H9 (cell line): ENCODE measurements around the gene NARS2. TPM values are rescaled to one million over a fixed set of nuclear protein-coding genes. Genes with fewer than 3 reads are reported as not detected.

Experiments
- DNase-seq: peaks from one replicate; pipeline ENCODE4 v3.0.0-alpha.2; 2017
- H2AFZ ChIP-seq: one replicate; pipeline ENCODE4 v1.6.1; 2013; ENCODE audit warnings: mild to moderate bottlenecking, low read length, control low read depth, moderate library complexity
- H2AK5ac ChIP-seq: 2 replicates; pipeline ENCODE4 v1.6.1; 2013; ENCODE audit warnings: low read length, control low read depth, mixed read lengths; ENCODE audit not compliant: insufficient read length
- H2BK120ac ChIP-seq: one replicate; pipeline ENCODE4 v1.6.1; 2013; ENCODE audit warnings: low read depth, mild to moderate bottlenecking, low read length, control low read depth, inconsistent platforms; ENCODE audit not compliant: poor library complexity, severe bottlenecking
- H2BK12ac ChIP-seq: 2 replicates; pipeline ENCODE4 v1.6.1; 2013; ENCODE audit warnings: low read length, control low read depth, mixed read lengths, low read depth; ENCODE audit not compliant: insufficient read length
- H2BK15ac ChIP-seq: 2 replicates; pipeline ENCODE4 v1.6.1; 2013; ENCODE audit warnings: low read depth, low read length, control low read depth
- H2BK20ac ChIP-seq: one replicate; pipeline ENCODE4 v1.6.1; 2013; ENCODE audit warnings: low read depth, mild to moderate bottlenecking, low read length, control low read depth, inconsistent platforms; ENCODE audit not compliant: poor library complexity, severe bottlenecking
- H2BK5ac ChIP-seq: 2 replicates; pipeline ENCODE4 v1.6.1; 2013; ENCODE audit warnings: low read length, control low read depth, mixed read lengths; ENCODE audit not compliant: insufficient read length
- H3K14ac ChIP-seq: 2 replicates; pipeline ENCODE4 v1.6.1; 2013; ENCODE audit warnings: low read length, control low read depth; ENCODE audit not compliant: insufficient read depth
- H3K18ac ChIP-seq: 2 replicates; pipeline ENCODE4 v1.6.1; 2013; ENCODE audit warnings: low read depth, mild to moderate bottlenecking, mixed read lengths, low read length, control low read depth; ENCODE audit not compliant: insufficient read length
- H3K23ac ChIP-seq: 2 replicates; pipeline ENCODE4 v1.6.1; 2013; ENCODE audit warnings: low read length, control low read depth, mixed read lengths, low read depth; ENCODE audit not compliant: insufficient read length
- H3K23me2 ChIP-seq: 2 replicates; pipeline ENCODE4 v1.6.1; 2013; ENCODE audit warnings: low read depth, mild to moderate bottlenecking, mixed read lengths, low read length, control low read depth; ENCODE audit not compliant: insufficient read length, poor library complexity, severe bottlenecking
- H3K27ac ChIP-seq: 2 replicates; pipeline ENCODE4 v1.5.1; 2013; ENCODE audit warnings: low read length, control low read depth, mixed read lengths, low read depth; ENCODE audit not compliant: insufficient read length
- H3K27me3 ChIP-seq: 2 replicates; pipeline ENCODE4 v1.6.1; 2013; ENCODE audit warnings: low read length, control low read depth, inconsistent platforms; ENCODE audit not compliant: insufficient read depth
- H3K4ac ChIP-seq: 2 replicates; pipeline ENCODE4 v1.6.1; 2013; ENCODE audit warnings: low read depth, mild to moderate bottlenecking, control low read depth, inconsistent platforms, low read length, moderate library complexity
- H3K4me1 ChIP-seq: 2 replicates; pipeline ENCODE4 v1.6.1; 2013; ENCODE audit warnings: low read length, control low read depth, inconsistent platforms; ENCODE audit not compliant: insufficient read depth
- H3K4me2 ChIP-seq: 2 replicates; pipeline ENCODE4 v1.6.1; 2013; ENCODE audit warnings: low read length, control low read depth, mixed read lengths; ENCODE audit not compliant: insufficient read length, insufficient read depth
- H3K56ac ChIP-seq: 2 replicates; pipeline ENCODE4 v1.6.1; 2013; ENCODE audit warnings: low read depth, mild to moderate bottlenecking, mixed read lengths, low read length, control low read depth; ENCODE audit not compliant: insufficient read length
- H3K79me1 ChIP-seq: 2 replicates; pipeline ENCODE4 v1.6.1; 2013; ENCODE audit warnings: low read depth, mild to moderate bottlenecking, moderate library complexity, low read length, control low read depth, inconsistent platforms; ENCODE audit not compliant: insufficient read depth, poor library complexity, severe bottlenecking
- H3K79me2 ChIP-seq: 2 replicates; pipeline ENCODE4 v1.6.1; 2013; ENCODE audit warnings: low read length, control low read depth, inconsistent platforms; ENCODE audit not compliant: insufficient read depth
- H3K9ac ChIP-seq: 2 replicates; pipeline ENCODE4 v1.6.1; 2013; ENCODE audit warnings: low read length, control low read depth, mixed read lengths; ENCODE audit not compliant: insufficient read length; ENCODE audit errors: extremely low read depth
- H3K9me3 ChIP-seq: one replicate; pipeline ENCODE4 v1.6.1; 2013; ENCODE audit warnings: low read depth, low read length, inconsistent platforms; ENCODE audit not compliant: control insufficient read depth
- H3T11ph ChIP-seq: one replicate; pipeline ENCODE4 v1.6.1; 2013; ENCODE audit warnings: mild to moderate bottlenecking, low read length, control low read depth, inconsistent platforms
- H4K20me1 ChIP-seq: one replicate; pipeline ENCODE4 v1.6.1; 2013; ENCODE audit not compliant: control insufficient read depth, insufficient read length, insufficient read depth
- H4K5ac ChIP-seq: 2 replicates; pipeline ENCODE4 v1.6.1; 2013; ENCODE audit warnings: low read depth, mild to moderate bottlenecking, mixed read lengths, low read length, control low read depth; ENCODE audit not compliant: insufficient read length
- H4K8ac ChIP-seq: replicated peaks from 2 replicates; pipeline ENCODE4 v1.6.1; 2013; ENCODE audit warnings: low read length, control low read depth, mixed read lengths, low read depth; ENCODE audit not compliant: insufficient read length
- H4K91ac ChIP-seq: 2 replicates; pipeline ENCODE4 v1.6.1; 2013; ENCODE audit warnings: low read depth, mild to moderate bottlenecking, moderate library complexity, mixed read lengths, low read length, control low read depth; ENCODE audit not compliant: insufficient read length
- H3K27ac Mint-ChIP-seq, 3 experiments: 2 replicates in 2 of 3; 3 replicates in 1 of 3; pipeline ENCODE4 v1.8.0; 2020 to 2021; ENCODE audit warnings: mixed read lengths in 3 of 3, mild to moderate bottlenecking in 1 of 3, moderate library complexity in 1 of 3
- H3K27me3 Mint-ChIP-seq: 2 replicates; pipeline ENCODE4 v1.8.0; 2021; ENCODE audit warnings: low read depth, mild to moderate bottlenecking, moderate library complexity, mixed read lengths
- H3K36me3 Mint-ChIP-seq, 3 experiments: 2 replicates in 2 of 3; 3 replicates in 1 of 3; pipeline ENCODE4 v1.8.0; 2020 to 2021; ENCODE audit warnings: low read depth in 3 of 3, mixed read lengths in 3 of 3; ENCODE audit not compliant: insufficient read depth in 1 of 3
- H3K4me1 Mint-ChIP-seq, 2 experiments: 2 replicates each; pipeline ENCODE4 v1.8.0; 2020; ENCODE audit warnings: mixed read lengths in 2 of 2
- H3K4me3 Mint-ChIP-seq, 2 experiments: 2 replicates in 1 of 2; 3 replicates in 1 of 2; pipeline ENCODE4 v1.8.0; 2020 to 2021; ENCODE audit warnings: mild to moderate bottlenecking in 2 of 2, mixed read lengths in 2 of 2, moderate library complexity in 1 of 2
- H3K9me3 Mint-ChIP-seq, 2 experiments: 2 replicates in 1 of 2; 3 replicates in 1 of 2; pipeline ENCODE4 v1.8.0; 2020; ENCODE audit warnings: mild to moderate bottlenecking in 2 of 2, mixed read lengths in 2 of 2, moderate library complexity in 1 of 2
- WGBS: extraction: QIAGEN DNeasy Blood & Tissue Kit; methylation state at CpG from one replicate; pipeline ENCODE4 v1.1.7; 2013; ENCODE audit warnings: missing lambda C conversion rate, low lambda C conversion rate, mixed read lengths; ENCODE audit not compliant: insufficient read length; ENCODE audit errors: extremely low coverage; 5-methylcytosine and 5-hydroxymethylcytosine counted together
- total RNA-seq: library from RNA; stranded (reverse); gene quantifications from 2 replicates; pipeline ENCODE4 v1.2.1, GENCODE V29; 2021
- TF ChIP-seq, protein P1 (sequence below): fragments of 200-600 bp; sonication (generic); conservative IDR thresholded peaks from 3 replicates; pipeline ENCODE4 v1.8.0; 2021; ENCODE audit warnings: antibody characterized with exemption, mild to moderate bottlenecking

Gene NARS2
- total RNA-seq, 1 experiment from 2014 or later = 29.7 TPM

DNA sequence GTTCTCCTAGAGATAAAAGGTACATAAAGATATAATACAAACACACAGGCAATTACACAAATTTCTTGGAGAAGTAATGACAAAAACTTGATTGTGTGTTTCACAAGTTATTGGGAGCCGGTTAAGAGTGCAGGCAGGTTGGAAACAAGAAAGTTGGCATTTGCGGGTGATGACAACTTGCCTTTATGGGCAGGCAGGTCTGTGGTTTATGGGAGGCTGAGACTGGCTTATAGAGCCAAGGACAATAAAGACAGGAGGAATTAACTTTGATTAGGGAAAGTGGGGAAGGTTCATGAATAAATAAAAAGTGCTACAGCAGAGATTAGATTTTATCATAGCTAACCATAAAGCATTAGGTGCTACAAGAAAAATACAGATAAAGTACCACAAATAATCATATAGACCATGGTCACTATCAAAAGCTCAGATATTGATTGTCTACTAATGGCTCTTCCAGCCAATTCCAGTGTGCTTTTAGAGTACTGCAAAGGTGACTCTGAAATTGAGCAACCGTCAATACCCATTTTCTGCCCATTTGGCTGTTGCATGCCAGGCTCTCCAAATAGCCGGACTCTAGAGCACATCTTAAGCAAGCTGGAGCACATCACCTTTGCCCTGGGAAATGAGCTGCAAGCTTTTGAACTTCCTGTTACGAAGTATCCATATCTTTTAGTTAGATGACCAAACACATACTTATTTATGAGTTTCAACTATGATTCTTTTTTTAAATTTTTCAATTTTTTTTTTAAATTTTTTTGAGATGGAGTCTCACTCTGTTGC, 123.1 kb downstream of the NARS2 start:
- no peak overlapping the region for H3K9ac ChIP-seq
- H3K18ac ChIP-seq = no peak overlapping the region
- no peaks in the 10 kb centered on the region for H3K79me1 ChIP-seq
- Mint-ChIP-seq H3K9me3 (no peaks in the 10 kb centered on the region), H3K27me3 (no peaks in the 10 kb centered on the region), H3K4me3 (no peak overlapping the region), H3K27ac (0 out of 7 replicates have a peak overlapping the region, but pooled peaks of 1 of the 3 experiments have one; percentile 50), H3K36me3 (peaks cover 0 to 1% (median 0%) of the 10 kb centered on the region in 3 experiments; a peak in 1 of 7 replicates), H3K4me1 (no peaks in the 10 kb centered on the region)
- no peak overlapping the region for H3K4me2 ChIP-seq
- no peak overlapping the region for H2BK12ac ChIP-seq
- no peak overlapping the region for H4K91ac ChIP-seq
- no peaks in the 10 kb centered on the region for H3K9me3 ChIP-seq
- H4K20me1 ChIP-seq = no peaks in the 10 kb centered on the region
- no peaks in the 10 kb centered on the region for H3K4me1 ChIP-seq
- no peak overlapping the region for H3K56ac ChIP-seq
- no peak overlapping the region for H2AFZ ChIP-seq
- no peak overlapping the region for H3K27ac ChIP-seq
- H2BK15ac ChIP-seq = no peak overlapping the region
- H2BK20ac ChIP-seq = no peak overlapping the region
- H3K23me2 ChIP-seq = no peaks in the 10 kb centered on the region
- TF ChIP-seq, protein P1, sequence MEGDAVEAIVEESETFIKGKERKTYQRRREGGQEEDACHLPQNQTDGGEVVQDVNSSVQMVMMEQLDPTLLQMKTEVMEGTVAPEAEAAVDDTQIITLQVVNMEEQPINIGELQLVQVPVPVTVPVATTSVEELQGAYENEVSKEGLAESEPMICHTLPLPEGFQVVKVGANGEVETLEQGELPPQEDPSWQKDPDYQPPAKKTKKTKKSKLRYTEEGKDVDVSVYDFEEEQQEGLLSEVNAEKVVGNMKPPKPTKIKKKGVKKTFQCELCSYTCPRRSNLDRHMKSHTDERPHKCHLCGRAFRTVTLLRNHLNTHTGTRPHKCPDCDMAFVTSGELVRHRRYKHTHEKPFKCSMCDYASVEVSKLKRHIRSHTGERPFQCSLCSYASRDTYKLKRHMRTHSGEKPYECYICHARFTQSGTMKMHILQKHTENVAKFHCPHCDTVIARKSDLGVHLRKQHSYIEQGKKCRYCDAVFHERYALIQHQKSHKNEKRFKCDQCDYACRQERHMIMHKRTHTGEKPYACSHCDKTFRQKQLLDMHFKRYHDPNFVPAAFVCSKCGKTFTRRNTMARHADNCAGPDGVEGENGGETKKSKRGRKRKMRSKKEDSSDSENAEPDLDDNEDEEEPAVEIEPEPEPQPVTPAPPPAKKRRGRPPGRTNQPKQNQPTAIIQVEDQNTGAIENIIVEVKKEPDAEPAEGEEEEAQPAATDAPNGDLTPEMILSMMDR = no peak
- no peak overlapping the region for H3K23ac ChIP-seq
- no peak for DNase-seq
- H2BK5ac ChIP-seq = no peak overlapping the region
- no peaks in the 10 kb centered on the region for H3K27me3 ChIP-seq
- H3K4ac ChIP-seq = no peak overlapping the region
- no peak overlapping the region for H2BK120ac ChIP-seq
- H3T11ph ChIP-seq = no peak overlapping the region
- WGBS = no CpG with 5 or more reads among the region's 5 CpGs
- H3K79me2 ChIP-seq = no peaks in the 10 kb centered on the region; the same call in 1 of the 2 replicates
- no peak overlapping the region for H4K8ac ChIP-seq
- H2AK5ac ChIP-seq = no peak overlapping the region
- no peak overlapping the region for H3K14ac ChIP-seq
- no peak overlapping the region for H4K5ac ChIP-seq
